K562 (cell line): ENCODE results near the gene KAZN. TPM values are rescaled to one million over a fixed set of nuclear protein-coding genes. Genes with fewer than 3 reads are reported as not detected.

Experiments
- ATAC-seq: fragments of 200-7000 bp; cut with Tn5 transposase; 3 replicates; pipeline ENCODE4 v1.9.1; 2020; ENCODE audit warnings: moderate library complexity
- BruUV-seq: library from RNA; stranded (reverse); fragments of 400-500 nt; replicated peaks from 2 replicates; lab custom pipeline; 2021; lab: Mats Ljungman, UMichigan
- CTCF ChIA-PET: fragments of 300-600 bp; formaldehyde crosslinking; extraction: SDS; loops from one replicate; lab custom pipeline; 2021; ENCODE audit warnings: low intra/inter-chr PET ratio; lab: Yijun Ruan, JAX
- POLR2A ChIA-PET: fragments of 300-600, 350-650 bp; sonication (Branson Sonifier 250); formaldehyde crosslinking; extraction: SDS; loops from one replicate; lab custom pipeline; 2021; ENCODE audit warnings: antibody characterized with exemption, inconsistent platforms; lab: Yijun Ruan, JAX
- DNase-seq, 4 experiments: peaks; one replicate each; pipeline versions ENCODE4 v3.0.0 to v3.0.0-alpha.2; 2011 to 2018; ENCODE audit warnings: low spot score in 3 of 4, mixed read lengths in 3 of 4; ENCODE audit errors: extremely low read depth in 1 of 4
- FAIRE-seq: peaks from 2 replicates; lab custom pipeline; 2011; peaks lifted over from hg19 to GRCh38; lab: Jason Lieb, UNC
- H2AFZ ChIP-seq: 2 replicates; pipeline ENCODE4 v1.6.0; 2011; ENCODE audit warnings: low read depth, low read length, control low read depth, inconsistent platforms
- H3K27ac ChIP-seq: fragments of 200-600 bp; 3 replicates; pipeline ENCODE4 v1.8.0; 2011; ENCODE audit warnings: low read depth, mild to moderate bottlenecking, control low read depth, inconsistent platforms, low read length, moderate library complexity, mixed read lengths; ENCODE audit errors: extremely low read depth
- H3K27me3 ChIP-seq, 2 experiments: fragments of 300-600 bp in 1 of 2; 2 replicates in 1 of 2; 3 replicates in 1 of 2; pipeline versions ENCODE4 v1.6.0 to v1.8.0; 2011; ENCODE audit warnings: inconsistent platforms in 2 of 2, low read length in 2 of 2, mild to moderate bottlenecking in 1 of 2, mixed read lengths in 1 of 2, moderate library complexity in 1 of 2; ENCODE audit not compliant: control insufficient read depth in 2 of 2, insufficient read depth in 2 of 2
- H3K36me3 ChIP-seq: fragments of 300-600 bp; 3 replicates; pipeline ENCODE4 v1.8.0; 2011; ENCODE audit warnings: mild to moderate bottlenecking, low read length, inconsistent platforms; ENCODE audit not compliant: control insufficient read depth, insufficient read depth
- H3K4me1 ChIP-seq, 2 experiments: fragments of 200-600 bp in 1 of 2; replicated peaks in 1 of 2; 2 replicates in 1 of 2; 3 replicates in 1 of 2; pipeline versions ENCODE4 v1.5.1 to v1.8.0; 2011; ENCODE audit warnings: inconsistent platforms in 2 of 2, low read length in 2 of 2, mild to moderate bottlenecking in 1 of 2, mixed read lengths in 1 of 2, moderate library complexity in 1 of 2; ENCODE audit not compliant: control insufficient read depth in 2 of 2, insufficient read depth in 2 of 2
- H3K4me2 ChIP-seq: 2 replicates; pipeline ENCODE4 v1.6.1; 2011; ENCODE audit warnings: low read length, control low read depth, inconsistent platforms, mixed read lengths; ENCODE audit not compliant: insufficient read depth
- H3K4me3 ChIP-seq: fragments of 200-600 bp; sonication (generic), shearing (Covaris generic); 2 replicates; pipeline ENCODE4 v1.5.1; 2016; ENCODE audit warnings: control low read depth, inconsistent platforms
- H3K79me2 ChIP-seq: fragments of 200-600 bp; 3 replicates; pipeline ENCODE4 v1.8.0; 2011; ENCODE audit warnings: low read length, inconsistent platforms; ENCODE audit not compliant: control insufficient read depth, insufficient read depth
- H3K9ac ChIP-seq, 2 experiments: 2 replicates each; pipeline versions ENCODE4 v1.6.0 to v1.6.1; 2011; ENCODE audit warnings: low read depth in 2 of 2, low read length in 2 of 2, control low read depth in 1 of 2, inconsistent platforms in 1 of 2, mild to moderate bottlenecking in 1 of 2, mixed read lengths in 1 of 2; ENCODE audit not compliant: insufficient read depth in 1 of 2
- H3K9me1 ChIP-seq: one replicate; pipeline ENCODE4 v1.6.0; 2011; ENCODE audit warnings: inconsistent platforms, mild to moderate bottlenecking, low read length, moderate library complexity; ENCODE audit not compliant: control insufficient read depth, insufficient read depth
- H3K9me3 ChIP-seq: replicated peaks from 2 replicates; pipeline ENCODE4 v1.5.1; 2011; ENCODE audit warnings: low read depth, low read length, inconsistent platforms; ENCODE audit not compliant: control insufficient read depth, insufficient read depth
- H4K20me1 ChIP-seq: replicated peaks from 2 replicates; pipeline ENCODE4 v1.6.1; 2011; ENCODE audit warnings: low read length, inconsistent platforms, mixed read lengths; ENCODE audit not compliant: control insufficient read depth, insufficient read depth
- ARID1B ChIP-seq: fragments of 450-650 bp; IDR thresholded peaks from 2 replicates; pipeline ENCODE4 v1.6.1; 2016; ENCODE audit warnings: antibody characterized with exemption, mild to moderate bottlenecking, inconsistent platforms
- ATF3 ChIP-seq, 2 experiments: fragments of 450-650 bp in 1 of 2; sonication (generic) in 1 of 2; formaldehyde crosslinking in 1 of 2; IDR thresholded peaks in 1 of 2; conservative IDR thresholded peaks in 1 of 2; 2 replicates each; pipeline versions ENCODE4 v1.6.1 to v1.8.1; 2016 to 2023; ENCODE audit warnings: mild to moderate bottlenecking in 2 of 2, moderate library complexity in 2 of 2, inconsistent platforms in 1 of 2, missing genetic modification reagents in 1 of 2
- CHAMP1 ChIP-seq: fragments of 450-650 bp; IDR thresholded peaks from 2 replicates; pipeline ENCODE4 v1.6.1; 2016; ENCODE audit warnings: mild to moderate bottlenecking
- CTCF ChIP-seq, 3 experiments: IDR thresholded peaks in 2 of 3; conservative IDR thresholded peaks in 1 of 3; 2 replicates each; pipeline ENCODE4 v1.5.1; 2011 to 2012; ENCODE audit warnings: low read length in 3 of 3, mild to moderate bottlenecking in 3 of 3, control low read depth in 2 of 3, improper control_type of control experiment in 1 of 3, inconsistent platforms in 1 of 3, low read depth in 1 of 3, mixed read lengths in 1 of 3, moderate library complexity in 1 of 3; ENCODE audit not compliant: insufficient read depth in 2 of 3
- IRF1 ChIP-seq: sonication (generic); formaldehyde crosslinking; IDR thresholded peaks from 2 replicates; pipeline ENCODE4 v1.8.0; 2022; ENCODE audit warnings: missing genetic modification reagents, mild to moderate bottlenecking, borderline replicate concordance
- IRF9 ChIP-seq: fragments of 450-650 bp; IDR thresholded peaks from 2 replicates; pipeline ENCODE4 v1.6.1; 2016; ENCODE audit warnings: missing biosample characterization, missing genetic modification characterization
- MEF2D ChIP-seq: conservative IDR thresholded peaks from 2 replicates; pipeline ENCODE4 v1.6.1; 2016; ENCODE audit warnings: low read depth, missing genetic modification characterization, missing compliant biosample characterization
- RAD21 ChIP-seq, 2 experiments: fragments of 250-450 bp in 1 of 2; fragments of 450-650 bp in 1 of 2; sonication (Bioruptor Pico) in 1 of 2; formaldehyde crosslinking in 1 of 2; IDR thresholded peaks in 1 of 2; conservative IDR thresholded peaks in 1 of 2; 2 replicates each; pipeline versions ENCODE4 v1.4.0 to v1.8.0; 2020 to 2022; ENCODE audit warnings: mild to moderate bottlenecking in 2 of 2, moderate library complexity in 1 of 2
- RBM14 ChIP-seq: fragments of 200-400 bp; formaldehyde crosslinking; IDR thresholded peaks from 2 replicates; pipeline ENCODE4 v1.6.1; 2018; ENCODE audit warnings: low read depth, mild to moderate bottlenecking, low read length, moderate library complexity, borderline replicate concordance; ENCODE audit not compliant: insufficient read depth
- STAT5B ChIP-seq: fragments of 250-450 bp; sonication (Bioruptor Pico); IDR thresholded peaks from 2 replicates; pipeline ENCODE4 v1.8.0; 2021; ENCODE audit warnings: mild to moderate bottlenecking, inconsistent platforms
- TAF9B ChIP-seq: fragments of 450-650 bp; IDR thresholded peaks from 2 replicates; pipeline ENCODE4 v1.6.1; 2018; ENCODE audit warnings: mild to moderate bottlenecking; ENCODE audit not compliant: partially characterized antibody
- ZNF512 ChIP-seq: IDR thresholded peaks from 2 replicates; pipeline ENCODE4 v1.6.1; 2016; ENCODE audit warnings: missing genetic modification characterization, missing compliant biosample characterization
- WGBS: fragments of 100-300 bp; shearing (Covaris generic); methylation state at CpG from one replicate; pipeline ENCODE4 v1.1.6; 2016; ENCODE audit warnings: low coverage, mixed read lengths; ENCODE audit not compliant: insufficient coverage; ENCODE audit errors: missing lambda C conversion rate; 5-methylcytosine and 5-hydroxymethylcytosine counted together
- in situ Hi-C: fragments of 300-500 bp; cut with MboI; formaldehyde crosslinking; loops from 4 replicates; pipeline ENCODE4 v1.15.0; 2018; ENCODE audit warnings: inconsistent platforms, mixed read lengths
- intact Hi-C: fragments of 100-400 bp; cut with micrococcal nuclease; formaldehyde crosslinking; loops from 2 replicates; pipeline ENCODE4 v1.14.2; 2022
- polyA plus RNA-seq, 8 experiments: library from polyadenylated mRNA; depleted of rRNA in 4 of 8; stranded (reverse) in 5 of 8; unstranded in 3 of 8; fragments of >200 nt; fragmentation: Nextera tagmentation in 2 of 8; fragmentation: Illumina TruSeq in 1 of 8; extraction: Ambion mirVana in 2 of 8; extraction: Trizol in 1 of 8; gene quantifications; 2 replicates each; pipeline versions ENCODE4 v1.2.1 to v1.2.3, GENCODE V29; 2011 to 2014; ENCODE audit warnings: inconsistent platforms in 1 of 8, missing spikeins in 1 of 8
- total RNA-seq, 7 experiments: library from RNA; depleted of rRNA in 6 of 7; stranded (reverse); fragments of >200 nt in 6 of 7; fragmentation: Illumina TruSeq in 2 of 7; extraction: Trizol in 2 of 7; gene quantifications; 2 replicates each; pipeline versions ENCODE4 v1.2.1 to v1.2.3, GENCODE V29; 2011 to 2021; ENCODE audit warnings: low replicate concordance in 1 of 7

KAZN gene
- total and polyA plus RNA-seq, 9 of the 15 experiments (the other 6 are each of a cell fraction or from before 2014, with no cell fraction given), result 2.1 to 21.6 (median 5.4) TPM

GRCh38 chr1:15110867-15111230, 512.4 kb downstream of the KAZN start:
- no peak overlapping the region for H2AFZ ChIP-seq
- POLR2A ChIA-PET, result no interaction called here
- BruUV-seq, result no TSS peak
- no peak for FAIRE-seq
- no peak overlapping the region for H3K4me3 ChIP-seq
- in situ Hi-C loops (no loop called here), intact Hi-C loops (no loop called here)
- no peak overlapping the region for H3K27ac ChIP-seq
- H3K4me1 ChIP-seq, result no peaks in the 10 kb centered on the region
- no peak overlapping the region for H3K9ac ChIP-seq
- TF ChIP-seq ARID1B (no peak), RAD21 (CRISPR knock-in tag; conservative IDR thresholded peaks at IDR 0.05 in 1 of 2, IDR thresholded peaks at IDR 0.05 in 1 of 2) (peak in 1 of 2 experiments; percentile 43; a peak in 2 of 4 replicates), RBM14 (no peak), IRF9 (tag) (no peak), ATF3 (IDR thresholded peaks at IDR 0.05) (no peak), ATF3 (CRISPR knock-in tag; conservative IDR thresholded peaks at IDR 0.05) (no peak), STAT5B (CRISPR knock-in tag) (no peak), CTCF (IDR thresholded peaks at IDR 0.05 in 2 of 3, conservative IDR thresholded peaks at IDR 0.05 in 1 of 3; ENCODE audit: insufficient read depth in 2 of 3, low read depth in 1 of 3, low read length in 3 of 3) (peak in 2 of 3 experiments; percentile 35 to 37; a peak in 4 of 6 replicates), CHAMP1 (no peak), IRF1 (no peak), ZNF512 (tag) (no peak), TAF9B (no peak), MEF2D (tag) (no peak)
- ATAC-seq, result no peak
- H3K4me2 ChIP-seq, result no peak overlapping the region
- DNase-seq, result peak in 2 of 4 experiments; percentile 30 to 37
- WGBS, result 3% methylated on average over 2 of the region's 2 CpGs
- no peaks in the 10 kb centered on the region for H3K9me3 ChIP-seq
- H3K27me3 ChIP-seq, result peaks cover 21 to 36% of the 10 kb centered on the region in 2 experiments
- H3K36me3 ChIP-seq, result no peaks in the 10 kb centered on the region
- CTCF ChIA-PET, result no interaction called here
- no peaks in the 10 kb centered on the region for H3K79me2 ChIP-seq
- peaks cover 4% of the 10 kb centered on the region; the same call in 1 of the 2 replicates for H4K20me1 ChIP-seq
- H3K9me1 ChIP-seq, result no peaks in the 10 kb centered on the region
